ENCODE data around the gene C1RL. TPM values are rescaled to one million over a fixed set of nuclear protein-coding genes. Genes with fewer than 3 reads are reported as not detected.
A peak's percentile ranks its signal among the peaks of the same experiment; 100 is the strongest.

Gene C1RL
- polyA plus RNA-seq, 1 experiment = 50.5 TPM

GRCh38 chr12:7061596-7061995 is 47.4 kb downstream of the C1RL start:
- DNase-seq (ENCODE audit: low read depth) = no peak
- Histone ChIP-seq H3K4me3 (ENCODE audit: low read depth, low read length) (peak overlapping the region; percentile 43), H3K27me3 (ENCODE audit: control insufficient read depth, insufficient read depth, low read length) (no peaks in the 10 kb centered on the region), H3K36me3 (ENCODE audit: control insufficient read depth, insufficient read depth, low read length) (peaks cover 5% of the 10 kb centered on the region)
- TF ChIP-seq CTCF (IDR thresholded peaks at IDR 0.05; ENCODE audit: insufficient read depth, low read depth, low read length) = no peak
- CTCF ChIA-PET = interaction anchor here (0.9 to 7.2 kb wide), 23 partner anchors 10 to 189 kb away, joined by 3 to 151 read pairs (median 6); partner anchors contain the start of genes C1RL, LPCAT3, PEX5 and SPSB2
- POLR2A ChIA-PET = no interaction called here

GRCh38 chr12:7061138-7061537 is 47.9 kb downstream of the C1RL start:
- ChIA-PET CTCF (interaction anchor here (0.9 to 7.2 kb wide), 28 partner anchors 9 to 188 kb away, joined by 3 to 151 read pairs (median 6); partner anchors contain the start of genes C12orf57, C1RL, LPCAT3 and PEX5), POLR2A (interaction anchor here (0.6 to 1.1 kb wide), 3 partner anchors 9 to 371 kb away, joined by 3 to 4 read pairs (median 3); no protein-coding TSS in a partner anchor)
- TF ChIP-seq CTCF (IDR thresholded peaks at IDR 0.05; ENCODE audit: insufficient read depth, low read depth, low read length) = no peak
- H3K4me3 ChIP-seq (ENCODE audit: low read depth, low read length) = peak overlapping the region; percentile 43
- H3K36me3 ChIP-seq (ENCODE audit: control insufficient read depth, insufficient read depth, low read length) = peaks cover 5% of the 10 kb centered on the region
- H3K27me3 ChIP-seq (ENCODE audit: control insufficient read depth, insufficient read depth, low read length) = no peaks in the 10 kb centered on the region
- DNase-seq (ENCODE audit: low read depth) = no peak

- Histone ChIP-seq H3K4me3 (ENCODE audit: low read depth, low read length) (peak within 1 kb of the TSS; percentile 43), H3K36me3 (ENCODE audit: control insufficient read depth, insufficient read depth, low read length) (peaks cover 2% of the 10 kb centered on the region; the same call in 1 of the 2 replicates), H3K27me3 (ENCODE audit: control insufficient read depth, insufficient read depth, low read length) (no peaks in the 10 kb centered on the region)
- ChIA-PET POLR2A (interaction anchor here (0.6 to 1.1 kb wide), 6 partner anchors 8 to 371 kb away, joined by 3 to 12 read pairs (median 3); no protein-coding TSS in a partner anchor), CTCF (interaction anchor here (0.7 to 7.2 kb wide), 30 partner anchors 9 to 187 kb away, joined by 3 to 151 read pairs (median 6); partner anchors contain the start of genes C12orf57, C1RL, LPCAT3 and PEX5)
- peak; percentile 97 for DNase-seq (ENCODE audit: low read depth)
- peak; percentile 88 for TF ChIP-seq CTCF (IDR thresholded peaks at IDR 0.05; ENCODE audit: insufficient read depth, low read depth, low read length)
Measured at GRCh38 chr12:7060353-7060954, 48.6 kb downstream of the C1RL start, which contains the start of gene C1S. TSS of gene C1S (plus strand) at chr12:7060718. CDS start at chr12:7061913, 1,195 bp downstream.

- POLR2A ChIA-PET = interaction anchor here (0.5 to 1.0 kb wide), 4 partner anchors 9 to 936 kb away, joined by 3 to 12 read pairs (median 4); no protein-coding TSS in a partner anchor
- no peaks in the 10 kb centered on the region for H3K27me3 ChIP-seq (ENCODE audit: control insufficient read depth, insufficient read depth, low read length)
- CTCF ChIA-PET = interaction anchor here (0.6 to 7.2 kb wide), 24 partner anchors 9 to 456 kb away, joined by 3 to 151 read pairs (median 8); partner anchors contain the start of genes C12orf57, C1RL, LPCAT3 and PEX5
- H3K4me3 ChIP-seq (ENCODE audit: low read depth, low read length) = no peak overlapping the region
- DNase-seq (ENCODE audit: low read depth) = no peak
- TF ChIP-seq CTCF (IDR thresholded peaks at IDR 0.05; ENCODE audit: insufficient read depth, low read depth, low read length) = no peak
- no peaks in the 10 kb centered on the region; the same call in 1 of the 2 replicates for H3K36me3 ChIP-seq (ENCODE audit: control insufficient read depth, insufficient read depth, low read length)
Measured at GRCh38 chr12:7059780-7060179, 49.2 kb downstream of the C1RL start.

- CTCF ChIA-PET = interaction anchor here (0.9 to 7.2 kb wide), 8 partner anchors 10 to 93 kb away, joined by 3 to 151 read pairs (median 8); partner anchors contain the start of genes C1RL and LPCAT3
- Histone ChIP-seq H3K36me3 (ENCODE audit: control insufficient read depth, insufficient read depth, low read length) (no peaks in the 10 kb centered on the region), H3K27me3 (ENCODE audit: control insufficient read depth, insufficient read depth, low read length) (no peaks in the 10 kb centered on the region), H3K4me3 (ENCODE audit: low read depth, low read length) (no peak overlapping the region)
- TF ChIP-seq CTCF (IDR thresholded peaks at IDR 0.05; ENCODE audit: insufficient read depth, low read depth, low read length) = no peak
- POLR2A ChIA-PET = no interaction called here
- DNase-seq (ENCODE audit: low read depth) = no peak
Measured at GRCh38 chr12:7058850-7059395, 50.1 kb downstream of the C1RL start.

All from BJ (cell line).